OCI-LY7 (cell line): Measurements from ENCODE around the gene GP1BB. TPM values are rescaled to one million over a fixed set of nuclear protein-coding genes. Genes with fewer than 3 reads are reported as not detected.
A peak's percentile ranks its signal among the peaks of the same experiment; 100 is the strongest.

ENCODE experiments used
- BruUV-seq: library from RNA; stranded (reverse); fragments of 400-500 nt; replicated peaks from 2 replicates; lab custom pipeline; 2021; lab: Mats Ljungman, UMichigan
- CTCF ChIA-PET: fragments of 300-600 bp; sonication (Branson Sonifier 250); formaldehyde crosslinking; loops from one replicate; lab custom pipeline; 2022; ENCODE audit warnings: antibody characterized with exemption; ENCODE audit not compliant: unreplicated experiment; lab: Charles Lee
- POLR2A ChIA-PET: fragments of 300-600 bp; sonication (Branson Sonifier 250); formaldehyde crosslinking; loops from one replicate; lab custom pipeline; 2022; ENCODE audit warnings: antibody characterized with exemption; lab: Charles Lee
- DNase-seq: peaks from one replicate; pipeline ENCODE4 v3.0.0-alpha.2; 2015; ENCODE audit warnings: low spot score
- H2AFZ ChIP-seq: fragments of 200-600 bp; sonication (generic), shearing (Covaris generic); 2 replicates; pipeline ENCODE4 v1.6.1; 2014; ENCODE audit warnings: mild to moderate bottlenecking, antibody characterized with exemption, low read length, moderate library complexity
- H3K27ac ChIP-seq: fragments of 200-600 bp; sonication (generic); 2 replicates; pipeline ENCODE4 v1.5.1; 2014; ENCODE audit warnings: mixed run types, low read depth, mild to moderate bottlenecking, moderate library complexity, low read length, inconsistent platforms; ENCODE audit not compliant: poor library complexity, severe bottlenecking
- H3K36me3 ChIP-seq: fragments of 200-600 bp; sonication (generic); 2 replicates; pipeline ENCODE4 v1.6.1; 2014; ENCODE audit warnings: mild to moderate bottlenecking, antibody characterized with exemption, low read length, moderate library complexity, mixed read lengths; ENCODE audit not compliant: insufficient read depth
- H3K4me1 ChIP-seq: fragments of 200-600 bp; sonication (generic); 2 replicates; pipeline ENCODE4 v1.5.1; 2014; ENCODE audit warnings: mild to moderate bottlenecking, low read length; ENCODE audit not compliant: insufficient read depth, poor library complexity, severe bottlenecking
- H3K4me2 ChIP-seq: fragments of 200-600 bp; sonication (generic); 2 replicates; pipeline ENCODE4 v1.6.1; 2014; ENCODE audit warnings: mild to moderate bottlenecking, low read length
- H3K4me3 ChIP-seq: fragments of 200-600 bp; sonication (generic); 2 replicates; pipeline ENCODE4 v1.5.1; 2014; ENCODE audit warnings: mild to moderate bottlenecking, low read depth, low read length; ENCODE audit not compliant: poor library complexity, severe bottlenecking
- H3K79me2 ChIP-seq: fragments of 200-600 bp; sonication (generic); 2 replicates; pipeline ENCODE4 v1.6.1; 2016; ENCODE audit warnings: low read depth, mild to moderate bottlenecking, low read length, moderate library complexity, mixed read lengths; ENCODE audit not compliant: insufficient read depth
- H3K9me2 ChIP-seq: fragments of 200-600 bp; sonication (generic); 2 replicates; pipeline ENCODE4 v1.6.1; 2016; ENCODE audit warnings: mild to moderate bottlenecking, low read length, mixed read lengths; ENCODE audit not compliant: insufficient read depth
- H3K9me3 ChIP-seq: fragments of 200-600 bp; sonication (generic); 2 replicates; pipeline ENCODE4 v1.6.1; 2014; ENCODE audit warnings: mild to moderate bottlenecking, mixed run types, low read length, mixed read lengths
- H4K20me1 ChIP-seq: fragments of 200-600 bp; sonication (generic); 2 replicates; pipeline ENCODE4 v1.6.1; 2014; ENCODE audit warnings: mild to moderate bottlenecking, antibody characterized with exemption, low read length, moderate library complexity, mixed read lengths; ENCODE audit not compliant: insufficient read depth
- EZH2phosphoT487 ChIP-seq: fragments of 200-600 bp; sonication (generic); IDR thresholded peaks from 2 replicates; pipeline ENCODE4 v1.6.1; 2018; ENCODE audit warnings: low read depth, borderline replicate concordance, mild to moderate bottlenecking, mixed run types, antibody characterized with exemption, low read length, moderate library complexity, mixed read lengths
- intact Hi-C: fragments of 100-400 bp; cut with micrococcal nuclease; formaldehyde crosslinking; loops from one replicate; pipeline ENCODE4 v1.10.0; 2022; ENCODE audit not compliant: unreplicated experiment
- total RNA-seq, 2 experiments: library from RNA; depleted of rRNA in 1 of 2; stranded (reverse); fragments of >200 nt in 1 of 2; shearing (Covaris generic) in 1 of 2; gene quantifications; 2 replicates each; pipeline ENCODE4 v1.2.3, GENCODE V29; 2014 to 2022
- TF ChIP-seq, protein P1 (sequence below): fragments of 200-600 bp; sonication (generic); conservative IDR thresholded peaks from 2 replicates; pipeline ENCODE4 v1.5.1; 2014; ENCODE audit warnings: mild to moderate bottlenecking, antibody characterized with exemption, low read length, moderate library complexity, mixed read lengths

Gene GP1BB
- total RNA-seq, 2 experiments from 2014 or later: not detected

DNA sequence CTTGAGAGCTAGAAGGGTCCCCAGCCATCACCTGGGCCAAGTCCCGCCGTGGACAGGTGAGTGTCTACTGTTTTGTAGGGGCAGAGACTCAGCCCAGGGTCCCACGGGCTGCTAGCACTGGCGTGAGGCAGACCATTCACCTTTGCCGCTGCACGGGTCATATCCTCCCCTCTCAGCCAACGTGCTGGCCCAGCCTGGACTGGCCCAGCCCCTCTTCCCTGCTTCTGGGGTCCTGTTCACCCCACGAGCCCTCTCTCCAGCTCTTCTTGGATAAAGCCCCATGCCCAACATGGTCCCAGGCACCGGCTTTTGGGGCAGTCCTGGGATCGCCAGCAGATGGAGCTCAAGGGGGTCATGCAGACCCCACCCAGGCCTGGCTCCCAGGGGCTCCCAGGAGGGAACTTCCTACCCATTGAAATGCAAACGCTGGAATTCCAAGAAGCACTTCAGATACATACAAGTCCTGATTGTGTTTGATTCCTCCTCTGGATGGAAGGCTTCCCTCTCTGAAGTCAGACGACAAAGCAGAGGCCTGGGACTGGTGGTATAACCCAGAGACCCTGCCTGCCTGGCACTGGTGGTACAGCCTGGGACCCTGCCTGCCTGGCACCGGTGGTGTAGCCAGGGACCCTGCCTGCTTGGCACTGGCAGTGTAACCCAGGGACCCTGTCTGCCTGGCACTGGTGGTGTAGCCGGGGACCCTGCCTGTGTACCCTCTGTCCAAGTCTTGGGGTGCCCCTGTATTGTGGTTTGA lies 18.0 kb upstream of the GP1BB start:
- no peaks in the 10 kb centered on the region for H4K20me1 ChIP-seq
- no peak overlapping the region for H2AFZ ChIP-seq
- no peaks in the 10 kb centered on the region for H3K9me3 ChIP-seq
- H3K9me2 ChIP-seq: no peaks in the 10 kb centered on the region
- no TSS peak for BruUV-seq
- H3K79me2 ChIP-seq: no peaks in the 10 kb centered on the region
- no peaks in the 10 kb centered on the region for H3K4me1 ChIP-seq
- no peaks in the 10 kb centered on the region for H3K36me3 ChIP-seq
- intact Hi-C loops: no loop called here
- no peak overlapping the region for H3K27ac ChIP-seq
- ChIA-PET CTCF (no interaction called here), POLR2A (no interaction called here)
- H3K4me3 ChIP-seq: no peak overlapping the region
- TF ChIP-seq, protein P1, sequence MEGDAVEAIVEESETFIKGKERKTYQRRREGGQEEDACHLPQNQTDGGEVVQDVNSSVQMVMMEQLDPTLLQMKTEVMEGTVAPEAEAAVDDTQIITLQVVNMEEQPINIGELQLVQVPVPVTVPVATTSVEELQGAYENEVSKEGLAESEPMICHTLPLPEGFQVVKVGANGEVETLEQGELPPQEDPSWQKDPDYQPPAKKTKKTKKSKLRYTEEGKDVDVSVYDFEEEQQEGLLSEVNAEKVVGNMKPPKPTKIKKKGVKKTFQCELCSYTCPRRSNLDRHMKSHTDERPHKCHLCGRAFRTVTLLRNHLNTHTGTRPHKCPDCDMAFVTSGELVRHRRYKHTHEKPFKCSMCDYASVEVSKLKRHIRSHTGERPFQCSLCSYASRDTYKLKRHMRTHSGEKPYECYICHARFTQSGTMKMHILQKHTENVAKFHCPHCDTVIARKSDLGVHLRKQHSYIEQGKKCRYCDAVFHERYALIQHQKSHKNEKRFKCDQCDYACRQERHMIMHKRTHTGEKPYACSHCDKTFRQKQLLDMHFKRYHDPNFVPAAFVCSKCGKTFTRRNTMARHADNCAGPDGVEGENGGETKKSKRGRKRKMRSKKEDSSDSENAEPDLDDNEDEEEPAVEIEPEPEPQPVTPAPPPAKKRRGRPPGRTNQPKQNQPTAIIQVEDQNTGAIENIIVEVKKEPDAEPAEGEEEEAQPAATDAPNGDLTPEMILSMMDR: peak; percentile 27; the same call in 1 of the 2 replicates
- no peak for TF ChIP-seq EZH2phosphoT487
- H3K4me2 ChIP-seq: no peak overlapping the region
- no peak for DNase-seq

DNA sequence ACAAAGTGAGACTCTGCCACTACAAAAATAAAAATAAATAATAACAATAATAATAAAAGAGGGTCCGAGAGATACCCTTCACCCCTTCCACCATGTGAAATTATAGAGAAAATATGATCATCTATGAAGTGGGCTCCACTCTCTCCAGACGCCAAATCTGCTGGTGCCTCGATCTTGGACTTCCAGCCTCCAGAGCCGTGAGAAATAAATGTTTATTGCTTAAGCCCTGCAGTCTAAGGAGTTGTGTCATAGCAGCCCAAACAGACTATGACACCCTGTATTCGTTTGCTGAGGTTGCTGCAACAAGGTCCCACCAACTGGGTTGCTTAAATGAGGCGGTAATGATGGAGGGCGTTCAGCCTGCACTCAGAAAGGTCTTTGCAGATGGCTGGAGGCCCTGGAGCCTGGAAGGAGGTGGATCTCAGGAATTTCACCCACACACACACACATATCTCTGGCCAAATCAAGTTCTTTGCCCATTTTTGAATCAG lies 16.6 kb upstream of the GP1BB start:
- H3K27ac ChIP-seq: no peak overlapping the region
- TF ChIP-seq, protein P1: no peak
- no peak for TF ChIP-seq EZH2phosphoT487
- CTCF ChIA-PET: no interaction called here
- H3K4me2 ChIP-seq: no peak overlapping the region
- no peaks in the 10 kb centered on the region for H3K9me2 ChIP-seq
- no peaks in the 10 kb centered on the region for H3K9me3 ChIP-seq
- DNase-seq: no peak
- H3K4me1 ChIP-seq: no peaks in the 10 kb centered on the region
- H3K36me3 ChIP-seq: no peaks in the 10 kb centered on the region
- H4K20me1 ChIP-seq: no peaks in the 10 kb centered on the region
- POLR2A ChIA-PET: no interaction called here
- no peak overlapping the region for H2AFZ ChIP-seq
- intact Hi-C loops: no loop called here
- H3K4me3 ChIP-seq: no peak overlapping the region
- no TSS peak for BruUV-seq
- H3K79me2 ChIP-seq: no peaks in the 10 kb centered on the region
